ENCODE measurements around the gene TMEM237.

GRCh38 chr2:201660293-201660895 is 17.1 kb upstream of the TMEM237 start:
- TF ChIP-seq CTCF (conservative IDR thresholded peaks at IDR 0.05; ENCODE audit: low read length) (no peak), EZH2phosphoT487 (IDR thresholded peaks at IDR 0.05; ENCODE audit: borderline replicate concordance, low read depth, low read length) (no peak)
